GM04504 (cell line): ENCODE results near the gene PCYOX1L.

Source experiments
- DNase-seq: peaks from one replicate; pipeline ENCODE4 v3.0.0-alpha.2; 2012; ENCODE audit warnings: low read depth

PCYOX1L gene, protein sequence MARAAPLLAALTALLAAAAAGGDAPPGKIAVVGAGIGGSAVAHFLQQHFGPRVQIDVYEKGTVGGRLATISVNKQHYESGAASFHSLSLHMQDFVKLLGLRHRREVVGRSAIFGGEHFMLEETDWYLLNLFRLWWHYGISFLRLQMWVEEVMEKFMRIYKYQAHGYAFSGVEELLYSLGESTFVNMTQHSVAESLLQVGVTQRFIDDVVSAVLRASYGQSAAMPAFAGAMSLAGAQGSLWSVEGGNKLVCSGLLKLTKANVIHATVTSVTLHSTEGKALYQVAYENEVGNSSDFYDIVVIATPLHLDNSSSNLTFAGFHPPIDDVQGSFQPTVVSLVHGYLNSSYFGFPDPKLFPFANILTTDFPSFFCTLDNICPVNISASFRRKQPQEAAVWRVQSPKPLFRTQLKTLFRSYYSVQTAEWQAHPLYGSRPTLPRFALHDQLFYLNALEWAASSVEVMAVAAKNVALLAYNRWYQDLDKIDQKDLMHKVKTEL

DNA sequence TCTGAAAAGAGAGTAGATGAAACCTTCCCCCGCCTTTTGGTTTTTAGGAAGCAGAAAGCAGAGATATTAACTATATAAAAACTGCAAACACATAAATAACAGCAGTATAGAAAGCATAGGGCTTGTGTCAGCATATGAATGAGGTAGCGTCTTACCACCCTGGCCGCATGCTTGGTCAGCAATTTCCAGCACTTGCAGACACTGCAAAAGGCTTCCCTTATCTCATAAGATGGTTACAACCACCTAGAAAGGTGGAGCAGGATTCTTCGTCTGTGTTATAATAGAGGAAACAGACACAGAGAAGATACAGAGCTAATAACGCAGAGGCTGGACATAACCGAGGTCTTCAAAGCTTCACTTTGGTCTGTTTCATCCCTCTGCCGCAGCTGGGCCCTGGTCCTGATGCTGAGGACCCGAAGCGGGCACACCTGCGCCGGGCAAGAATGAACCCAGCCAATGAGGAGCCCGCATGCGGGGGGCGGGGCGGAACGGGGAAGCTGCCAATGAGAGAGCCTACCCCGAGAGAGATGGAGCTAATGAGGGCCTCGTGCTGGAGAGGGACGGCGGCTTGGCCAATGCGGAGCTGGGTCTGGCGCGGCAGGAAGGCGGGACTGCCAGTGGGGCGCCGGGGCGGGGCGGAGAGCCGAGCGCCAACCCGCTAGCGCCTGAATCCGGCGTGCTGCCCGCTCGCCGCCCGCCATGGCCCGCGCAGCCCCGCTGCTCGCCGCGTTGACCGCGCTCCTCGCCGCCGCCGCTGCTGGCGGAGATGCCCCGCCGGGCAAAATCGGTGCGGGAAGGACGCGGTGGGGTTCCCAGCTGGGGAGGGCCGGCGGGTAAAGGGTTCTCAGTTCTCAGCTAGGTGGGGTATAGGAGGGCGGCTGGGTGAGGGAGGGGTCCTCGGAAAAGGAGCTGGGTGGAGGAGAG, at the start of gene PCYOX1L:
TSS of gene PCYOX1L (plus strand) at position 677 of the 924 bp plus-strand sequence. CDS start at position 700, 23 bp downstream.
- peak; percentile 84 for DNase-seq

DNA sequence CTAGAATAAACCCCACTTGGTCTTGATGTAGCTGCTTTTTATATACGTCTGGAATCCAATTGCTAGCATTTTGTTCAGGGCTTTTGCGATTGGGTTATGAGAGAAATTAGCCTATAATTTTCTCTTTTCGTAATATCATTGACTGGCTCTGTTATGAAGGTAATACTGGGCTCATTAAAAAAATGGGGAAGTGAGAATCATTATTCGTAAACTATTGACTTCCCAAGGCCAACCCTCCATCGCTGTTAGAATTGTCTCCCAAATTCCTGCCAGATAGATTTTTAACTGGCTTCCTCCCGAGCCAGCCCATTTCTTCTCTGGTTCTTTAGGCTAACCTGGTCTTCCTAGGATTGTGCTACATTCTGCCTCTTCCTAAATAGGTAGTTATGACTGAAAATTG, 48.5 kb upstream of the PCYOX1L start:
- DNase-seq: no peak

DNA sequence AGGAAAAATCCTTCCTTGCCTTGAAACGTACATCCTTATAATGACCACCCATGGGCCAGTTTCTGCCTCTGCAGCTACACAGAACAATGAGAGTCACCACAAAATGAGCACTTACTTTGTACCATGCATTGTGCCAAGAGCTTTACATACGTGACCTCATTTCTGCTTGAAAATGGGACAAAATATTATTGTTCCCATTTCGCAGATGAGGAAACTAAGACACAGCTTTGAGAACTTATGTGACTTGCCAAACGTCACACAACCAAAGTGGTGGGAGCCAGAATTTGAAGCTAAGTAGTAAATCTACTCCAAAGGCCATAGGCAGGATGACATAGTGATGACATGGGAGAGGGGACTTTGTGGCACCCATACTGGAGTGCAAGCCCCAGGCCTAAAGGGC, 47.4 kb upstream of the PCYOX1L start:
- no peak for DNase-seq

DNA sequence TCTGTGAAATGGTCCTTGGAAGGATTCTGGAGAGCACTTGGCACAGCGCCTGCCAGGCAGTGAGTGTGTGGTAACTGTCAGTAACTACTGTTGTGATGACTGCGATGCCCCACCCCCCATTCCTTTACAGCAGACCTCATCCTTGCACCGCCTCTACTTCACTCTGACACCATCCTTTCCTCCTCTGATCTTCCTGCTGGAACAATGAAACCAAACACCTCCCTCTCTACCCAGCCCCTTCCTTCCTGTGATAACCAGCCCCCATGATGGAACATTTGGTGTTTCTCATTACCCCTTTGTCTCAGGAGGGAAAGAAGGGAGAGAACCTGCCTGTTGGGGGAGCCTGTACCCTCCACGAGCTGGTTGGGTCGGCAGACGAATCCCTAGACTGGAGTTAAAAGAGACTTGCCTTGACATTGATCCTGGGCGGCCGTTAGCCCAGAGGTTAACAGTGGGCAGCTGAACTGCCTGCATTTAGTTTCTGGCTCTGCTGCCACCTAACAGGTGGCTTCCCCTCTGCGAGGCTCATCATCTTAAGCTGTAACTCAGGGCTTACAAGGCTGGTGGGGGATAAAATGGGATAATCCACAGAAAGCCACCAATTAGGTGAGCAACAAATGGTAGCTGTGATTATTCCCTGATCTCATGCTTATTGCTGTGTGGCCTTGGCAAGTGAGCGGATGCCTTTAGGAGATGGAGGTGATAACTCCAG, 46.7 kb upstream of the PCYOX1L start:
- DNase-seq: no peak

DNA sequence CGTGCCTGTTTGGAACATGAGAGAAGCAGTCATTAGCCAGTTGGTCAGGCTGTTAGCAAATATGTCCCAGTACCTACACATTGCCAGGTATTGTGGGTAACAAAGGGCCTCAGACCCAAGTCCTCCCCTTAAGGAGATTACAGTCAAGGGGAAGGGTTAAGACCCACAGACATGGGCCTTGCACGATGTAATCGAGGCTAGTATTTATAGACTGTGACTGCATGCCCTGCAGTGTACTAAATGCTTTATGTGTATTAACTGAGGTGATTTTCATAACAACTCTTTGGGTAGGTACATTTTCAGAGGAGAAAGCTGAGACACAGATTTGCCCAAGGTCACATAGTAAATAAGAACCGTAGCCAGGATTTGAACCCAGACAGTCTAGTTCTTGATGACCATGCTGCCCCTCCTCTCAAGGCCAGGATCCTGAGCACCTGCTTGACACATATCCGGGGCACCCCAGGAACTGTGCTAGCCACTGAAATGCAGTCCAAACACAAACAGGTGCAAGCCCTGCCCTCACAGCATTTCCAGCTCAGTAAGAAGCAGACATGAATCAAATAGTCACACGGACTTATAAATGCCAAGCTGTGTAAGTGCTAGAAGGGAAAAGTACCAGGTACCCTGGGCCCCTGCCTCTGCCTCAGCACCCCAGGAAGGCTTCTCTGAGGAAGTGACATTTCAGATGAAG, 44.5 kb upstream of the PCYOX1L start:
- DNase-seq: no peak

DNA sequence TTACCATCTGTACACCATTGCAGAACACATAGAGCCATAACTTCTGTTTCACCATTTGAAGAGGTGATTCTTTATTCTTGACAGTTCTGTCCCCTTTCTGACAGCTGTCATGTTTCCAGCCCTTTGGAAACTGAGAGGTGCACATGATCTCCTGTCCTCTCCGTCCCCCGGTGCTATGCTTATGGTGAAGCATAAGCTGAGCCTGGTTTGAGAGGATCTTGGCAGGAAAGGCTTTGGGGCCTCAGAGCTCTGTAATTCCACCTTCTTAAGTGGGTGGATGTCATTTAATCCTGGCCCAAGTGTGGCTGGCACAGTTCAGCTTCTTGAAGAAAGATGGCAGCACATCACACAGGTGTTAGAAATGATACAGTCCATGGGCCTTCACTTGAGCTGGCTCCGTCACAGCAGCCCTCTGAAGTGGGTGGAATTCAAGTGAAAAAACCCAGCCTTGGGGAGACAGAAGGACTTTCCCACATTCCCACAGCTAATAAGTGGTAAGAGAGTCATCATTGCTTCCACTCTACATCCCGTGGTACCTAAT, 43.2 kb upstream of the PCYOX1L start:
- no peak for DNase-seq

DNA sequence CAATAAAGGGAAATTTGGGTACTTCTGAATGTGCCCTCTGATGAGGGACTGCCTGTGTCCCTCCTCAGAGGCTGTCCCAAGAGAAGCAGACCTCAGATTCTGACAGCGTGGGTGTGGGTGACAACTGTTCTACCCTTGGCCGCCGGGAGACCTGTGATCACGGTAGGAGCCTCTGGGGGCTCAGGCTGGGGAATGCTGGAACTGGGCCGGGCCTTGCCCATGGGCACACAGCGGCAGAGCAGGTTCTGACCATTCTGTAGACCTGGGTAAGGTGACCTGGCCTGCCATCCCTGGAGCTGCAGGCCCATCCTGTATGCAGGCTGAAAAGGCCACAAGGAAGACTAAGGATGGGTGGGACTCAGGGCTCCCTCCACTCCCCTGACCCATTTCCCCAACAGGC, 42.1 kb upstream of the PCYOX1L start:
- no peak for DNase-seq

DNA sequence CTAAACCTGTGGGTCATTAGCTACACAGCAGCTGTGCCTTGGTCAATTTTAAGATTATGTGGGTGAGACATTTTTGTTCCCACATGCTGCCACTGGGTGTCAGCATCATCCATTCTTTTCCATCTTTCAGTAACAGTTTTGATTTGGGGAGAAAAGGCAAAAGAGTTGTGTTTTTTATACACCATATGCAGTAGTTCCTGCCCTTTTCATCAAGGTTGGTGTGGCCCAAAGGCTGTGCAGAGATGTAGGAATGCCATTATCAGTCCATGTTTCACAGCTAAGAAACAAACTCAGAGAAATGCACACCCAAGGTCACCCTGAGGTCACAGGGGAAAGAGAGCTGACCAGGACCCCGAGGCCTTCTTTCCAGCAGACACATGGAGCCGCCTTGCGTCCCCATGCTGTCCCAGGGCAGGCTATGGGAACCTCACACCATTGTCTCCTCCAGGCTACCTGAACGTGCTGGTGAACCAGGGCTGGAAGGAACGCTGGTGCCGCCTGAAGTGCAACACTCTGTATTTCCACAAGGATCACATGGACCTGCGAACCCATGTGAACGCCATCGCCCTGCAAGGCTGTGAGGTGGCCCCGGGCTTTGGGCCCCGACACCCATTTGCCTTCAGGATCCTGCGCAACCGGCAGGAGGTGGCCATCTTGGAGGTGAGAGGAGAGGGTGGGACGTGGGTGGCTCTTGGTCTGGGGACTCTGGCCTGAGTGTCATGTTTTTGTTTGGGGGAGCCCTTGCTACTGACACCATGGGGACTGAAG, 40.4 kb upstream of the PCYOX1L start:
- no peak for DNase-seq

DNA sequence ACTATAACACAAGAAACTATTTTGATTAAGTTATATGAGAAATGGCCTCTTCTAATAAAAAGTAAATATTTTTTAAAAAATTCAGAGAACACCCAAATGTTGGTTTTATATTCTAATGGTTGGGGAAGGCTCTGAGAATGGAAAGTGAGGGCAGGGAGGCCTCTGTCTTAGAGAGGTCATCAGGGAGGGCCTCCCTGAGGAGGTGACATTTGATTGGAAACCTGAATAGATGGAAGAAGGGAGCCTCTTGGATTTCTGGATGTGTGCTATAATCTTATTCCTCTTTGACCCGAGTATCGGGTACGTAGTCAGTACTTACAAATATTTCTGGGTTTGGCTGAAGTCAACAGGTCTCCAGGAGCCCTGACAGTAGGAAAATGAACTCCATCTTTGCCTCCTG, 38.7 kb upstream of the PCYOX1L start:
- DNase-seq: no peak

DNA sequence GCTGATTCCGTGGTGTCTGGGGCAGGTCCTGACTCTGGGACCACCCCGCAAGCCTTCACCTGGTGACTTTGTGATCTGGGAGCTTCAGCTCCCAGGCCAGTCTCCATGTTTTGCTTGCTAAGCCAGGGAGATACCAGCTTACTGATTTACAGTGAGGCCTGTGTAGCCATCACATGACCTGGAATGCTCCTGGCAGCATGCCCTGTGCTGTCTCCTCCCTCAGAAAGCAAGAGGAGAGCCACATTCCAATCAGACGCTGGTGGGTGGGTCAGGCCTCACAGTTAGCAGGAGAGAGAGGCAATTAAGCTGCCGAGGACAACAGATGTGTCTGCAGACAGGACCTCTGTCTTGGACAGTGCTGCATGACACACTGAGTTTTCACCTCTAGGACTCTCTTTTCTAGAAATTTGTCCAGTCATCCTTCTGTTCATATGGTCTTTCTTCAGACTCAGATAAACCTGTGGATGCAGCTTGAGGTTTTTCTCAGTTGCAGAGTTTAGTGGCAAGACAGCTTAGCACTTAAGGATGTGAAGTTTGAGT, 37.0 kb upstream of the PCYOX1L start:
- DNase-seq: peak; percentile 95

DNA sequence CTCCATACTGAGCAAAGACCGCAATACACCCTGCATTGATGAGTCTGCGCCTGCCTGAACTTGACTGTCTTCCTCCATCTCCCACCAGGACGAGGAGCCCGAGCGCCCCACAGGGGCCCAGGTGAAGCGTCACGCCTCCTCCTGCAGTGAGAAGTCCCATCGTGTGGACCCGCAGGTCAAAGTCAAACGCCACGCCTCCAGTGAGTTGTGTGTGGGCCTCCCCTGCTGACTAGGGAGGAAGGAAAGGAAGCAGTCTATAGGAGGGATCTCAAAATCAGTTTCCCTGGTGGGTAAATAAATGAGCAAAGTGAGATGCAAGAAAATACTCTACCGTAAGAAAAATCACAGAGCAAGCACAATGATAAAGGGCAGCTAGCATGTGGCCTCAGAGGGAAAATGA, 35.3 kb upstream of the PCYOX1L start:
- DNase-seq: no peak

DNA sequence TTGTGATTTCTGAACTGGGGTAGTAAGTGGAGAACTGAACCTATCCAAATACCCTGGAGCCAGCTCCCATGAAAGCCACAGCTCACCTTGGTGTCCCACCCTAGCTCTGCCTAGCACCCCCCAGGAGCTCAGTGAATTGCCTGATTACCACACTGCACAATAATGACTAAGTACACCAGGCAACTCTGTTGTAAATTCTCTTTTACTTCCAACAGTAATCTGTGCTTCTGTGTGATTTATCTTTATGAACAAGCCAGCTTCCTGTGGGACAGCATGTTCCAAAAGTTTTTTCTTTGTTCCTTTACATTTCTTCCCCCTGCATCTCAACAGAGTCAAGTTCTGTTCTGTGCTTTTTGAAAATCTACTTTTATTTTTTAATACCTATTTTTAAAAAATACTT, 34.6 kb upstream of the PCYOX1L start:
- DNase-seq: no peak

DNA sequence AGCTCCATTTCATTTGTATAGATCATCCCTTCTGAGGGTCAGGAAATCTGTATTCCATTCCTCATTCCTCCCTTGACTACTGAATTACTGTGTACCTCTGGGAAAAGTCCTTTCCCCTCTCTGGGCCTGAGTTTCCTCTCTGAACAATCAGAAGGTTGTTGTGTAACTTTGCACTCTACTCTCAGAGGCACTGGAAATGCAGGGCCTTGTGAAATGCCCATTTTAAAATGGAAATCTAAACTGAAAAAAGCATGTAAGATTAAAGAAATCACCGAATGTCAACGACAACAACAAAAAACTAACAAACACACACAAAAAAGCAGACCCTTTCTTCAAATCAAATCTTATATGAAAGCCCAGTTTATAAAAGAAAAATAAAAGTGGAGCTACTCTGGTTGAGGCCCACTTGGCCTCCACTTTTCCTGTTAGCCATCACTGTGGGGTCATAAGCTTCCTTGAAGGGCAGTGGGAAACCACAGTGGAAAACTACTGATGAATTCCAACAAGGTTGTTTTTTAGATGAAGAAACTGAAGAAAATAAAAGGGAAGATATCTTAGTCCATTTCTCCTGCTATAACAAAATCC, 34.1 kb upstream of the PCYOX1L start:
- DNase-seq: no peak

DNA sequence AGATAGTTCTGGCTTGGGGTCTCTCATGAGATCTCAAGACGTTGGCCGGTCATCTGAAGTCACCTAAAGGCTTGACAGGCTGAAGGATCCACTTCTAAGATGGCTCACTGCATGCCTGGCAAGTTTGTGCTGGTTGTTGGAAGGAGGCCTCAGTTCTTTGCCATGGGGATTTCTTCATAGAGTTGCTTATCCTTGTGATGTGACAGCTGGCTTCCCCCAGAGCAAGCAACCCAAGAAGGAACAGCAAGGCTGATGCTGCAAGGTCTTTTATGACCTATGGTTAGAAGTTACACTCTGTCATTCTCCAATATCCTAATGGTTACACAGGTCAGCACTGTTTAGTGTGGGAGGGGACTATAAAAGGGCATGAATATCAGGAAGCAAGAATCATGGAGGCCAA, 33.2 kb upstream of the PCYOX1L start:
- no peak for DNase-seq

DNA sequence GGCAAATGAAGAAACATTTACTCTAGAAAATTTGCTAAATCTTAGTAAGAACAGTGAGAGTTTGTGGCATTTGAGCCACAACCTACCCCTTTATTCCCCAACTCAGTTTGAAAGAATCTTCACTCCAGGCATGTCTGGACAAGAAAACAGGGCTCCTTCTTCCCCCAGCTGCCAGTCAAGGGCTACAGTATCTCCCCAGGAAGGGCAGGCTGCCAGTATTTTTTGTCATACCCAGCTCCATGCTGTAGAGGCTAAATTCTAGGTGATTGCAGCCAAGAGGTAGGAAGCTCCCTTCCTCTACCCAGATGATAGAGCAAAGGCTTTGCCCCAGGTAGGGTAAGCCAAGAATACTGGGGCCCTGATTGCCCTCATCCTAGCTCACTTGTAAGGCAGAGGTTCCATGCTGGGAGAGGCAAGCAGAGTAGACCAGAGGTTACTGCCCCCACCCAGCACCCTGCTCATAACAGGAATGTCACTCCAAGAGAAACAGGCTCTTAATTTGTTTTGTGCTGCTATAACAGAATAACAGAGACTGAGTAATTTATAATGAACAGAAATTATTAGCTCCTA, 32.6 kb upstream of the PCYOX1L start:
- no peak for DNase-seq

DNA sequence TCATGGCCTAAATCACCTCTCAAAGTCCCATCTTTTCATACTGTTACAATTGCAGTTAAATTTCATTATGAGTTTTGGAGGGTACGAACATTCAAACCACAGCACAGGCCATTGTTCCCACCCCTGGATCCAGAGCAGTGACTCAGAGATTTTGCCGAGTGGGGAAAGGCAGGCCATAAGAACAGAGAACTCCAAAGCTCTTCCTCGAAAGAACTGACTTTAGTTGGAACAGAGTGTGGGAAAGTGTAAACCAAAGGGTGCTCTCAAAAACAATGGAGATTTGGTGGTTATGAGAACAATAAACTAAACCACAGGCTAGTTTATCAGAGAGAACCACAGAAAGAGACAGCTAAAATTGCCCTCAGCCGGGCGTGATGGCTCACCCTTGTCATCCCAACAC, 32.0 kb upstream of the PCYOX1L start:
- no peak for DNase-seq

DNA sequence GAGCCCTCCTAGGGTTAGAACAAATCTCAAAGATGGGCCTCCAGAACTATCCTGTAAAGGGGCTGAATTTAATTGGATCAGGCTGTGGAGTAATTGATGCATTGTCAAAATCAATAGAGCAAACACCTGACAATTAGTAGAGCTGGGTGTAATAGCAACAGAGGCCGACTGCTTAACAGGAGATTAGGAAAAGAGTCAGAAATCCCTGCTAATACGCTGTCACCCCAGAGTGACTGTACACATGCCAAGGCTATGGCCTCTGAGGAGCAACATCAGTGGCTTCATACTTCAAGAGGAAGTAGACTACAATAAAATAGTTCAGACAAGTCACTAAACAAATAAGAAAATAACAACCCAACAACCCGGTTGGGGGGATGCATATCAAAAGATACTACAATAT, 31.2 kb upstream of the PCYOX1L start:
- no peak for DNase-seq

DNA sequence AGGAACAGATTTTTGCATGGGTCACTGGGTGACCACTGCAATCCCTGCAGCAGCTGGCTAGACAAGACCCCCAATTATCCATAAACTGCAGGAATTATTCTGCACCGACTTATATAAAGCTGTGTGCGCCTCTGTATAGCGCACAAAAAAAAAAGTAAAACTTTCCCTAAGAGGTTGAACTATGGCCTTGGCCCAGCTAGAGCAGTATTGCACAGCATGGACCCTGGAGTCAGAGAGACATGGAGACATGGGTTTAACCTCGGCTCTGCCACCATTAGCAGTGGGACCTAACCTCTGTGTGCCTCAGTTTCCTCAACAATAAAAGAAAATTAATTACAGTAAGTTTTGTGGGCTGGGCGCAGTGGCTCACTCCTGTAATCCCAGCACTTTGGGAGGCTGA, 29.7 kb upstream of the PCYOX1L start:
- DNase-seq: no peak

DNA sequence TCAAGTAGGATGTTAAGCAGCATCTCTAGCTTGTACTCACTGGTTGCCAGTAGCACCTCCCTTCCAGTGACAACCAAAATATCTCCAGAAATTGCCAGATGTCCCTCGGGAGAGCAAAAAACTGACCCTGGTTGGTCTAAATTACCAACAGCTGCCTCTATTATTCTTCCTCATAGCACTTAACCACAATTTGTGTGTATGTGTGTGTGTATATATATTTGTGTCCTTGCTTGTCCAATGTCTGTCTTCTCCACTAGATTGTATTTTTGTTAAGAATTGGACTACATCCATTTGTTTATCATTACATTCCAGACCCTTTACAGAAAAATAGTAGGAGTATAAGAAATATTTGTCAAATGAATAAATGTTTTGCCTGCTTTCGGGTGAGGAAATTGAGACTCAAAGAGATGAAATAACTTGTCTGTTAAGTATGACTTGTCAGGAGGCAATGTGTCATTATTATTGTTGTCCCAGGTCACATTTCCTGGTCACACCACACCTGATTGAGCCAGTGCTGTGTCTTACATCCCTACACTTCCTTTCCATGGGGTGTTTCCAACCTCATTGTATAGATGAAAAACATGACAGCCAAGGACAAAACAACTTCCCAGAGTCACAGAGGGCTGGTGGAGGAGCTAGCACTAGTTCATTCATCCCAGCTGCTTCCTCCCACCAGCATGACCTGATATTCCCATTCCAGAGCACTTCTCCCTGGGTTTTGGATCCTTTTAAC, 24.0 kb upstream of the PCYOX1L start:
- no peak for DNase-seq
